Stimulated activated CD4-positive, alpha-beta T cell treated with anti-CD3 and anti-CD28 coated beads, Interleukin-4, amount 100 ng/mL, for 24 hours (primary cell): Measurements from ENCODE around the gene UBAC2.
"Not testable (repeated sequence)": the region's sequence is repeated elsewhere in the genome, so short reads cannot be mapped to it uniquely, and the experiment has no call there.

ENCODE experiments used
- DNase-seq: peaks from one replicate; pipeline ENCODE4 v3.0.0-alpha.2; 2020

The UBAC2 gene

DNA sequence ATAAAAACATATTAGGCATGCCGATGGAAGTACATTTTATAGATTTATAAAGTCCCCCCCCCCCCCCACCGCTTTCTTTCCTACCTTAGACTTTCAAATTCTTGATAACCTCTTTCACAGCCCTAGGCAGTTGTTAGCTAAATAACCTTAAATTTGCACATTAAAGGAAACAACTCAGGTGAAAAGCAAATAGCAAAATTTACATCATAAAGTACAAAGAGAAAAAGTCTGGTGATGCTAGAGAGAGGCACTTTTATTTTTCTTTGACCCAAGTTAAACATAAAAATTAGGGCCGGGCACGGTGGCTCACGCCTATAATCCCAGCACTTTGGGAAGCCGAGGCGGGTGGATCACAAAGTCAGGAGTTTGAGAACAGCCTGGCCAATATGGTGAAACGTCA is 15.0 kb upstream of the UBAC2 start:
- no peak for DNase-seq

DNA sequence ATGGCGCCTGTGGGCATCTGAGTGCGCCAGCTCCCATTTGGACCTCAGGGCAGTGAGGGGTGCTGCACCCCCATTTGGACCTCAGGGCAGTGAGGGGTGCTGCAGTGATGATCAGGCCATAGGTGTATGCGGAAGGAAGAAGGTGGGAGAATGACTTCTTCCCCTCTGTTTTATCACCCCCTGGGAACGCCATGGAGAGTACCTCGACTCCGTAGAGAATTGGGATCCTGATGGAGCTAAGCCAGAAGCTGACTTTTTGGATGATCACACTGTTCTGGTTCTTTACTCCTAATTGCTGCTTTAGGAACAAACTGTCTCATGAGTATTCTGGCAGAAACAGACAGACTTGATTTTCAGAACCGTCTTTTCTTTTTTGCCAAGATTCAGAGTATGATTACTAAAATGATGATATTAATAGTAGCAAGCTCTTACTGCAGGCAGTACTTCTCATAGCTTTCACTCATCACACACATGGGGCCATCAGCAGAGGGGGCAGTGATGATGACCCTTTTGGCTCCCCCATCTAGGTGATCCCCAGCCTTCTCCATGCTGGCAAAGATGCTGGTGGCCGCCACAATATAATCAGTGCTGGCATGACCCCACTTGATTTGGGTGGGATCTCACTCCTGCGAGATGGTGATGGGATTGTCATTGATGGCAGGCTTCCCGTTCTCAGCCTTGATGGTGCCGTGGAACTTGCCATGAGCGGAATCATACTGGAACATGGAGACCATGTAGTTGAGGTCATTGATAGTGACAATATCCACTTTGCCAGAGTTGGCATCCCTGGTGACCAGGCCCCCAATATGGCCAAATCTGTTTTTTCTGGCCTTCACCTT is 10.3 kb upstream of the UBAC2 start:
- no peak for DNase-seq

DNA sequence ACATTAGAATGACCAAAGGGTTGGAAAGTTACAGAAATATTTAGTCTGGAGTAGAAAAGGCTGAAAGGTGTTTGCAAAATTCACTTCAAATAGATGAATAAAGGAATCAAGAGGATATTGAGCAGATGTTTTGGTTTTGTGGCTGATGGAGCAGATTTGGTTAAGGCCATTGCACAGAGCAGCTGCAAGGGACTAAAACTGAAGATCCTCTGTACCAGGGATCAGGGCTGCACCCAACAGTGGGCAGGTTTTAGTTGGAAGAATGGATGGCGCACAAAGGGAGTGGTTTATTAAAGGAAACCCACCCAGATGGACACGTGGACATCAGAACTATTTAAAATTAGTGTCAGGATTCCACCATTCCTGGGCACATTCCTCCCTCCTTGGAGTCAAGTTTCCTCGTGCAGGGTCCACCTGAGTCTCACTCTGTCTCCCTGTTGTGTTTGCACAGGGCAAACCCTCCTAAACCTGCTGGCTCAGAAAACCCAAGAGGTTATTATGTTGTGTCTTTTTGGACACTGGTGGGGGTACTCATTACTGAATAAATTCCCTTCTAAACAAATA is 9.2 kb upstream of the UBAC2 start:
- no peak for DNase-seq

GRCh38 chr13:99191900-99192399 is 8.7 kb upstream of the UBAC2 start:
- no peak for DNase-seq

GRCh38 chr13:99192480-99192879 is 8.2 kb upstream of the UBAC2 start:
- no peak for DNase-seq

DNA sequence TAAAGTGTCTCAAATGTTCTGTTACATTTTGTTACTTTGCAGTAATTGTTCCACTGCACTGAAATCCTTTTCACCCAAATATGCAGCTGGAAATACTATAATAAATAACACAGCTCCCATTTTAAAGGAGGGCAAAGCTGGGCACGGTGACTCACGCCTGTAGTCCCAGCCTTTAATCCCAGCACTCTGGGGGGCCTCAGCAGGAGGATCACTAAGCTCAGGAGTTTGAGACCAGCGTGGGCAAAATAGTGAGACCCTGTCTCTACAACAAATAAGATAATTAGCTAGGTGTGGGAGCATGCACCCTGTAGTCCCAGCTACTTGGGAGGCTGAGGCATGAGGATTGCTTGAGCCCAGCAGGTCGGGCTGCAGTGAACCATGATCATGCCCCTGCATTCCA is 7.5 kb upstream of the UBAC2 start:
- no peak for DNase-seq

GRCh38 chr13:99196466-99197116 is 4.1 kb upstream of the UBAC2 start:
- DNase-seq = no peak

- no peak for DNase-seq
Observed at GRCh38 chr13:99197117-99197651, 3.5 kb upstream of the UBAC2 start.

DNA sequence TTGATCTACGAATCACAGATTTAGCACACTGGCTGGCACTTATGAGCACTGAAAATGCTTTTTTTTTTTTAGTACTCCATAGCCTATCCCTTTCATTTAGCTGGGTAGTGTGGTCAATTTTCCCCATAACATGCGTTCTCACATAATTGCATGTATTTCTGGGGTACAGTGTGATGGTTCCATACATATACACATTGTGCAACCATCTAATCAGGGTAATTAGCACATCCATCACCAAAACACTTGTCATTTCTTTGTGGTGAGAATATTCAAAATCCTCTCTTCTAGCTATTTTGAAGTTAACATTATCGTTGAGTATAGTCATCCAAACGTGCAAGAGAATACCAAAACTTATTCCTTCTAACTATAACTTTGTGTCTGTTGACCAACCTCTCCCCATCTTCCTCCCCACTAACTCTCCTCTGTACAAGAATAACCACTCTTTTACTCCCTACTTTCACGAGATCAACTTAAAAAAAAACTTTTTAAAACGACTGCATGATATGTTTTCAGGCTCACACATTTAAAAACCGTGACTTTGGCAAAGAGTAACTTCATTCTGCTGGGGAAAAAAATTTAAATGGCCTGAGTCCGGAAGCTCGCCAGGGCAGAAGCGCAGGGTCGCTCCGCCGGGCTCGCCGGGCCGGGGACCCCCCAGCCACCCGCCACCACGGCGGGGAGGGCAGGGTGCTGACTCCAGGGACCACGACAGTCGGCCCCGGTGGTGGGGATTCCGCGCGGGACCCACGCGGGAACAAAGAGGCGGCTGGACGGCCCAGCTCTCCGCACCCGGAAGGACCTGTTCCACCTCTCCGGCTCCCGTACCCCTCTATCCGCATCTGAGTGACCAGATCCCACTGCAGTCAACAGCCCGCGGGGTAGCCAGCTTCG is 868 bp upstream of the UBAC2 start:
- DNase-seq = no peak

DNA sequence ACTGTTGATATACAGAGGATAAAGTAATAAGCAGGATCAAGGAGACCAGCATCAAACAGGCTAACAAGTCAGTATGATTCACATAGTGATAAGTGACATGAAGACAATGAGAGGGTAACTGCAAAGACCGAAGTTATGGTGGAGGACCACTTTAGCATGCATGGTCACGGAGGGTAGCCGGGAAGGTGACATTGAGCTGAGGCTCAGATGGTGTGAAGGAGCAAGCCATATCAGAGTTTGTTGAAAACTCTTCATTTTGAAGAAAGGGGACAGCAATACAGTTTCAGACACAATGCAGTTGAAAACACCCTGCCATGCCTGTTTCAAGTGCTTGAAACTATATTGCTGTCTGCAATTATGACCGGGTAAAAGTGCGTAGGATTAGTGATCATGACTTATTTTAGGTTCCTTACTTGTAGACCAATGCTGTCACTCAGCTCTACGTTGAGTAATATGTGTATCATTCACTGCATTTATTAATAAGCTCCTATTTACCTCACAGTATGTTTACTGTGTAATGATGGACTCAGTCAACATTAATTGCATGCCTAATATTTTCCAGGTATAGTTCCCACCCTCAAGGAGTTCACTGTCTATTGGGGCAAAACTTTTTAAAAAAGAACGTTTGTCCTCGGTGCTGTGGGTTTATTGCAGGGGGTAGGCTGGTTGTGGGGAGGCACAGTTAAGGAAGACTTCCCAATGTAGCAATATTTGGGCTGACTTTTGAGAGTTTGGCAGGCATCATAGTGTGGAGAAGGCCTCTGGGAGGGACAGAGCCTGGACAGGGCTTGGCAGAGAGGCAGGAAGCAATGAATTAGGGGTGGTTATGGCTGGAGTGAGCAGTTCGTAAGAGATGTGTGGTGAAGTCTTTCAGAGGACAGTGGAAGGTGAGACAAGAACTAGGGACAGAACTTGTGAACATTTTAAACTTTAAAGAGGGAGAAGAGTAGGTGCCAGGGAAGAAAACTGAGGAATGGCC is 3.2 kb downstream of the UBAC2 start:
- no peak for DNase-seq

DNA sequence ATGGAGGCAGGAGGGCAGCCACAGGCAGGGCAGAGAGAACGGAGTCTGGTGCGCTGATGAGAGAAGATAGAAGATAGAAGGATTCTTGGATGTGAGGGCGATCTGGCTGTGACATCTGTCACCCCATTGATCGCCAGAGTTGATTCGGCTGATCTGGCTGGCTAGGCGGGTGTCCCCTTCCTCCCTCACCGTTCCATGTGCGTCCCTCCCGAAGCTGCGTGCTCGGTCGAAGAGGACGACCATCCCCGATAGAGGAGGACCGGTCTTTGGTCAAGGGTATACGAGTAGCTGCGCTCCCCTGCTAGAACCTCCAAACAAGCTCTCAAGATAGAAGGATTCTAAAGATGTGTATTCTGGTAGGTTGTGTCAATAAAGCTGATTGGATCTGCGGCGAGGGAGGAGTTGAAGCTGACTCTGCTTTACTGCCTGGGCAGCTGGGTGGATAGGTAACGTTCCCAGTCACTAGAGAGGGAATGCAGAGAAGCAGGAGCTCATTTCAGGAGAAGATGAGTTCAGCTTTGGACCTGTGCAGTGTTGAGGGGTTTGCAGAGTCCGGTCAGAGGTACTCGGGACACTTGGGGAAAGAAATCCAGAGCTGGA is 5.1 kb downstream of the UBAC2 start:
- DNase-seq = no peak

DNA sequence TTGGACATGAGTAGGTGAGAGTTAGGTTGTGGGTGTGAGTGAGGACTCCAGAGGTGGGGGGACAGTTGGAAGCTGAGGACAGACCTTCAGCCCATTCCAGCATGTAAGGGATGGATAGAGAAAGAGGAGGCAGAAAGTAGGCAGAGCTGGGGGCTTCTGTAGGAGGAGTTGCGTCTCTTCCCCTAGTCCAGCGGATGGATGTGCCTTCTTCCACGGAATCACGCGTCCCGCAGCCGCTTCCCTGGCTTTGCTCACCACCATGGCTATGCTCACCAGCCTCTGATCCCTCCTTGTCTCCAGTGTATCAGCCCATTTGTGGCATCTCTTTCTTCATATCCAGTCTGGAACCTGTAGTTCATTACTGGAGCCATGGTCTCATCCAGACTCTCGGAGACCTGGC is 5.6 kb downstream of the UBAC2 start:
- DNase-seq = no peak

- DNase-seq = no peak
Observed at GRCh38 chr13:99206873-99207272, 6.2 kb downstream of the UBAC2 start.

- DNase-seq = no peak
Observed at GRCh38 chr13:99207511-99207910, 6.9 kb downstream of the UBAC2 start.

DNA sequence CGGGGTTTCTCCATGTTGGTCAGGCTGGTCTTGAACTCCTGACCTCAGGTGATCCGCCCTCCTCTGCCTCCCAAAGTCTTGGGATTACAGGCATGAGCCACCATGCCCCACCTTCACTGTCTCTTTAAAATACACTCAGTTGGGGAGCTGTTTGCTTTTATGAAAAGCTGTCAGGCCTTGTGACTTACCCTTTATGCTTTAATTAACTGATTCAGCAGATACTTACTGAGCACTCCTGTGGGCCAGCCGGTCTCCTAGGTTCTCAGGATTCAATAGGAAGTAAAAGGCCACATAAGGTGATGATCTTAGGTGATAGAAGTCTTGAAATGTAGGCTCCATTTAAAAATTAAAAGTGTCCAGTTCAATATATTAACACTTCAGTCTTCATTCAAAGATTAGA is 7.5 kb downstream of the UBAC2 start:
- no peak for DNase-seq

DNA sequence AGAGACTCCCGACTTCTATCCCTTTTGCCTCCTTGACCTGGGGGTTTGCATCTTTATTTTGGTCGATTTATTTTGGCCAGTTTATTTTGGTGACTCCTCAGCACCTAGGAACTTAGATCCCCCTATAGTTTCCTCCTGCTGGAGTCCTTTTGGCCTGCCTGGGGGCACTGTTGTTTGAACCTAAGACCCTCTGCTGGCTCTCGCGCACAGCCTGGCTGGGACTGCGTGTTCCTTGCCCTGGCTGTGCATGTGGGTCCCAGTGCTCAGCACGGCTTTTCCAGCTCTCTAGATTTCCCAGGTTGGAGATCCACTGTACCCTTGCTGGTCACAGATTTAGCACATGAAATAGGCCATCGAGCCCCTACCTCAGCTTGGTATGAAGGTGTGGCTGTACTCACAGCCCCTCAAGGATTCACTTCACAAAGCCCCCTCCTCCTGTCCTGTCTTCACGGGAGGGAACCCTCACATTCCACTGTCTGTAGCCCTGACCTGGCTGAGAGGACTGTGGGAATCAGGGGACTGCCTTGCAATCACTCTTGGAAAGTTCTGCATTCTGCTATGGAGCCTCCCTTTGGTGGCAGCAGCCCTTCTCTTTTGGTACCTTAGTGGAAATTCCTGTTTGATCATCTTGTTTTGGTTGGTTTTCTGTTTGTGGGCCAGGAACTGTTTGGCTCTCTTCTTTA is 8.3 kb downstream of the UBAC2 start:
- DNase-seq = no peak

DNA sequence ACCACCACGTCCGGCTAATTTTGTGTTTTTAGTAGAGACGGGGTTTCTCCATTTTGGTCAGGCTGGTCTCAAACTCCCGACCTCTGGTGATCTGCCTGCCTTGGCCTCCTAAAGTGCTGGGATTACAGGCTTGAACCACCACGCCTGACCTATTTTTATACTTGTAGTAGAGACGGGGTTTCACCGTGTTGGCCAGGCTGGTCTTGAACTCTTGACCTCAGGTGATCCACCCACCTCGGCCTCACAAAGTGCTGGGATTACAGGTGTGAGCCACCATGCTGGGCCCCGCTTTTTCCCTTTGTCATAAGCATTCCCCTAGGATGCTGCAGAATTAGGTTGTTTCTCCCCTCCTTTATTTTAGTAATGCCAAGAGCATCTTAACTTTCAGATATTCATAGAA is 10.0 kb downstream of the UBAC2 start:
- DNase-seq = not testable (repeated sequence)

- no peak for DNase-seq
Observed at GRCh38 chr13:99211421-99212035, 10.9 kb downstream of the UBAC2 start.

DNA sequence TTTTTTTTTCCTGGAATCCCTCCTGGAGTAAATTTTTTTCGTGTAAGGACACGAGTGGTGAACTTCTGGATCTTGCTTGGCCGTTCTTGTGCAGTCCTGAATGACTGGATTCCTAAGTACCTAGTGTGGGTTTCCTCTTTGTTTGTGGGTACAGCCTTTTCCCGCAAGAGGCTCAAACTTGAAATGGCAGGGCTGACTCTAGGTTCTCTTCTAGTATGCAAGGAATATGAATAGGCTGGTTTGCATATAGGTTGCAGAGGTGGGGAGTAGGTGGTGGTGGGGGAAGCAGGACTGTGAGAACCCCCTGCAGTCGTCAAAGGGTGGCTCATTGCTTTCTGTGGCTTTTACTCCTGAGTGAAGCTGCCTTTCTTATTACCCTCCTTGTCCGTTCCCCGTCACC is 13.6 kb downstream of the UBAC2 start:
- peak; percentile 74 for DNase-seq

GRCh38 chr13:99214731-99215130 is 14.1 kb downstream of the UBAC2 start:
- DNase-seq = no peak
